Mesothelial cell of epicardium (in vitro differentiated cells): ENCODE data around the gene MYO1E. TPM values are rescaled to one million over a fixed set of nuclear protein-coding genes. Genes with fewer than 3 reads are reported as not detected.
"Not testable (repeated sequence)": the region's sequence is repeated elsewhere in the genome, so short reads cannot be mapped to it uniquely, and the experiment has no call there.

ENCODE experiments used
- DNase-seq, 2 experiments: peaks; one replicate each; pipeline ENCODE4 v3.0.0; 2021; ENCODE audit warnings: low spot score in 2 of 2; ENCODE audit not compliant: unreplicated experiment in 2 of 2
- H3K27ac Mint-ChIP-seq: 2 replicates; pipeline ENCODE4 v1.8.0; 2021; ENCODE audit warnings: mixed read lengths
- H3K27me3 Mint-ChIP-seq: 2 replicates; pipeline ENCODE4 v1.8.0; 2021; ENCODE audit warnings: low read depth, mixed read lengths
- H3K36me3 Mint-ChIP-seq: 2 replicates; pipeline ENCODE4 v1.8.0; 2021; ENCODE audit warnings: mixed read lengths
- H3K4me1 Mint-ChIP-seq: 2 replicates; pipeline ENCODE4 v1.8.0; 2021; ENCODE audit warnings: mixed read lengths
- H3K4me3 Mint-ChIP-seq: 2 replicates; pipeline ENCODE4 v1.8.0; 2021; ENCODE audit warnings: mild to moderate bottlenecking, moderate library complexity, mixed read lengths
- H3K9me3 Mint-ChIP-seq: 2 replicates; pipeline ENCODE4 v1.8.0; 2021; ENCODE audit warnings: mixed read lengths
- CTCF ChIP-seq: fragments of 200-600 bp; sonication (generic); IDR thresholded peaks from one replicate; pipeline ENCODE4 v1.5.0; 2021; ENCODE audit warnings: antibody characterized with exemption; ENCODE audit not compliant: unreplicated experiment
- total RNA-seq: library from RNA; stranded (reverse); gene quantifications from 3 replicates; pipeline ENCODE4 v1.2.1, GENCODE V29; 2021

MYO1E gene
- total RNA-seq, 1 donor from 2014 or later: 54.2 TPM

DNA sequence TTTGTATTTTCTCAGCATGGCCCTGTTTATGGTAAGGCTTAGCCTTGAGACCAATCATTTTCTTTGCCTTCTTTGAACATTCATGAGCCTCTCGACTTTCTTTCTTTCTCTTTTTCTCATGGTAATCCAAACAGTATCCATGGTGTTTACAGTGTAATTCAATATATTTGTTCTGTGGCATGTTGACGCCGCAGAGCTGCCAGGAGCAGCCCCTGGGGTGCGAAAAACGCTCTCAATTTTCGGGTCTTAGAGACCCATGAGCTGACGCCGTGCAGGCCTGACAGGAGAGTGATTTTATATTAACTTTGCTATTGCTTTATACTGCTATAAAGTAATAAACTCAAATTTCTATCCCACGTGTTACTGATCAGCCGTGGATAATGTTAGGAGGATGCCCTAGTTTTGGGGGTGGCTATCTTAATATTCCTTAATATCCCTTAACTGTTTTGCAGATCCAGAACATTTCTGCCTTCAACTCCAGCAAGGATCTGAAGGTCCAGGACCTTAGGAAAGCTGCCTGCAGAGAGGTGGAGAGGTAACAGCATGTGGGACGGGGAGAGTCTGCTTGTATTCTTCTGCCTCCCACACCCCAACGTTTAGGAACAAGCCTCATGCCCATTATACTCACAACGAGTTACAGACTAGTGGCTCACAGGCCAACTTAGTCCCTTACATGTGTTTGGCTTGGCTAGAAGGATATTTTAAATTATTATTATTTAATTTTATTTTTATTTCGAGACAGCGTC lies 29.3 kb upstream of the MYO1E start:
- DNase-seq: no peak
- H3K4me1 Mint-ChIP-seq: peaks cover 14% of the 10 kb centered on the region
- peaks cover 4% of the 10 kb centered on the region for H3K27me3 Mint-ChIP-seq
- no peak overlapping the region for H3K4me3 Mint-ChIP-seq
- H3K36me3 Mint-ChIP-seq: no peaks in the 10 kb centered on the region
- H3K9me3 Mint-ChIP-seq: no peaks in the 10 kb centered on the region
- TF ChIP-seq CTCF: no peak
- H3K27ac Mint-ChIP-seq: no peak overlapping the region

DNA sequence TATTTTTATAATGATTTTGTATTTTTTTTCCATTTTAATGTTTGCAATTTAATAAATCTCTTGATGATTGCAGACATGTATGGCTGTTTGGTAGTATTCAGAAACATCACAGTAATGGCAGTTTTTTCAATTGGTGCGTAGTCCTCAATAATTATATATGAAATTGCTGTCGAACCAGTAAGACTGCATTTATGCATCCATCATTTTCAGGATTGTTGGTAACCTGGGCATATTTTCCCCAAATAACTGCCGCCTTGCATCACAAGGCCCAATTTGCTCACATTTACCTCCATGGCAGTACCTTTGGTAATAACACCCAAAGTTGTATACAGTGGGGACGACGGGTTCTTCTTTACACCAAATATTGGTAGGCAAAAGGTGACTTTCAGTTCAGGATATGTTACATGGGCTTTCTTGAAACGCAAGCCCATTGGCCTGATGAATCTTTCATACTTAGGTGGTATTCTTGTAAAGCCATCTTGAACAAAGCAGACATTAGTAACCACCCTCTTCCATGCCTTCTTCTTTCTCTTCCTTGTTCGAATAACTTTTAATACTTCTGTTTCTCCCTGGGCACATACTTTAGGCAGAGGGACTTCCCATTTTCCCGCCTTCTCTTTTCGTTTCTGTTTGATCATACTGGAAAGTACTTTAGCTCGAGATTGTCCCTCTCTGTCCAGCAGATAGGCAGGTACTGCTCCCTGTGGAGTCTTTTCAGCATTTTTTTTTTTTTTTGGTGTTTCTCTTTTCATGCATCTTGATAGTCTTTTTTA lies 28.6 kb upstream of the MYO1E start:
- H3K27me3 Mint-ChIP-seq, H3K36me3 Mint-ChIP-seq, H3K27ac Mint-ChIP-seq, DNase-seq, H3K4me3 Mint-ChIP-seq, H3K9me3 Mint-ChIP-seq: not testable (repeated sequence)
- H3K4me1 Mint-ChIP-seq: peaks cover 14% of the 10 kb centered on the region

DNA sequence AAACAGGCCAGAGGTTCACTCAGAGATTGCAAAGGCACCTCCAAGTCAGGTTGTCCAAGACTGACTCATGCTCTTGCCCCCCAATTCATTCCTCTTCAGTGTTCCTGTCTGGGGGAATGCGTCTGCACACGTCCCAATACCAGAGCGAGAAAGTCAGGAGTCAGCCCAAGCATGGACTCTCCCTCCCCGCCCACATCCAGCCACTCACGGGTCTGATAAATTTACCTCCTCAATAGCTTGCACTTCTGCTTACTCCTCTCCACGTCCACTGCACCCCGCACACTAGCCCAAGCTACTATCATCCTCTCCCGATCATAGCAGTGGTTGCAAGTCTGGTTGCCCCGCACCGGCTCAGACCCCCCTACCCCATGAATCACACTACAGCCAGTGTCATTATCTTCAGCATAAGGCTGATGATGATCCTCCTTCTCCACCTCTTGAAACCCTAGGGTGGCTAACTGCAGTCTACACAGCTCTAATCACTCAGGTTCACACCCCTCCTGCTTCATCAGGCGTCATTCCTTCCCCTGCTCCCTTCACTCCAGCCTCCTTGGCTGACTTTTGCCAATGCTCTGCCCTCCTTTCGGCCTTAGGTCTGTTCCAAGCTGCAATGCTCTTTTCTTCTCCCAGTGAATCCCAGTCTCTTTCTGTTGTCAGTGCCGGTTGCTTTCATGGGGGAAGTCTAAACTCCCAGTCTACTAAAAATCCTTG lies 27.6 kb upstream of the MYO1E start:
- no peak for TF ChIP-seq CTCF
- H3K4me3 Mint-ChIP-seq: no peak overlapping the region
- no peaks in the 10 kb centered on the region for H3K36me3 Mint-ChIP-seq
- no peak overlapping the region for H3K27ac Mint-ChIP-seq
- H3K27me3 Mint-ChIP-seq: peaks cover 13% of the 10 kb centered on the region
- no peak for DNase-seq
- H3K9me3 Mint-ChIP-seq: no peaks in the 10 kb centered on the region
- peaks cover 14% of the 10 kb centered on the region for H3K4me1 Mint-ChIP-seq

GRCh38 chr15:59399465-59400102 lies 26.9 kb upstream of the MYO1E start:
- Mint-ChIP-seq H3K9me3 (no peaks in the 10 kb centered on the region), H3K27me3 (peaks cover 13% of the 10 kb centered on the region)

GRCh38 chr15:59398220-59398619 lies 25.5 kb upstream of the MYO1E start:
- Mint-ChIP-seq H3K27me3 (peaks cover 13% of the 10 kb centered on the region), H3K4me1 (peaks cover 14% of the 10 kb centered on the region), H3K9me3 (no peaks in the 10 kb centered on the region), H3K27ac (no peak overlapping the region), H3K36me3 (no peaks in the 10 kb centered on the region), H3K4me3 (no peak overlapping the region)
- no peak for DNase-seq
- TF ChIP-seq CTCF: no peak

More at GRCh38 chr15:59399465-59400102, 26.9 kb upstream of the MYO1E start:
- H3K27ac Mint-ChIP-seq: no peak overlapping the region
- no peaks in the 10 kb centered on the region for H3K36me3 Mint-ChIP-seq
- TF ChIP-seq CTCF: no peak
- no peak for DNase-seq
- H3K4me1 Mint-ChIP-seq: peaks cover 14% of the 10 kb centered on the region
- H3K4me3 Mint-ChIP-seq: no peak overlapping the region
